Keratinocyte (primary cell): ENCODE measurements around the gene TMEM253. TPM values are rescaled to one million over a fixed set of nuclear protein-coding genes. Genes with fewer than 3 reads are reported as not detected.

ENCODE experiments used
- DNase-seq: peaks from one replicate; pipeline ENCODE4 v3.0.0-alpha.2; 2011; ENCODE audit warnings: low read depth, missing footprints, low spot score
- FAIRE-seq: peaks from 2 replicates; lab custom pipeline; 2011; peaks lifted over from hg19 to GRCh38; lab: Jason Lieb, UNC
- H2AFZ ChIP-seq: 2 replicates; pipeline ENCODE4 v1.6.0; 2012; ENCODE audit warnings: low read length, control low read depth, inconsistent platforms; ENCODE audit not compliant: control insufficient read depth
- H3K27ac ChIP-seq: 2 replicates; pipeline ENCODE4 v1.5.1; 2011; ENCODE audit warnings: low read length; ENCODE audit not compliant: control insufficient read depth, insufficient read depth
- H3K27me3 ChIP-seq: 3 replicates; pipeline ENCODE4 v1.6.0; 2011; ENCODE audit warnings: low read length; ENCODE audit not compliant: control insufficient read depth, insufficient read depth; ENCODE audit errors: extremely low read depth
- H3K36me3 ChIP-seq, 2 experiments: 2 replicates in 1 of 2; 3 replicates in 1 of 2; pipeline ENCODE4 v1.5.1; 2011; ENCODE audit warnings: low read length in 2 of 2, mild to moderate bottlenecking in 1 of 2; ENCODE audit not compliant: control insufficient read depth in 2 of 2, insufficient read depth in 2 of 2; ENCODE audit errors: extremely low read depth in 1 of 2
- H3K4me1 ChIP-seq: 3 replicates; pipeline ENCODE4 v1.5.1; 2011; ENCODE audit warnings: low read length; ENCODE audit not compliant: control insufficient read depth, insufficient read depth; ENCODE audit errors: extremely low read depth
- H3K4me2 ChIP-seq: 3 replicates; pipeline ENCODE4 v1.6.0; 2011; ENCODE audit warnings: low read depth, low read length; ENCODE audit not compliant: control insufficient read depth, insufficient read depth; ENCODE audit errors: extremely low read depth
- H3K4me3 ChIP-seq, 3 experiments: fragments of 200-600 bp in 1 of 3; sonication (generic) in 1 of 3; 2 replicates in 2 of 3; 3 replicates in 1 of 3; pipeline ENCODE4 v1.5.1; 2011 to 2016; ENCODE audit warnings: low read length in 3 of 3, mild to moderate bottlenecking in 3 of 3, control low read depth in 2 of 3, inconsistent platforms in 1 of 3, low read depth in 1 of 3, mixed read lengths in 1 of 3, mixed run types in 1 of 3, moderate library complexity in 1 of 3; ENCODE audit not compliant: control insufficient read depth in 2 of 3, insufficient read depth in 2 of 3; ENCODE audit errors: extremely low read depth in 1 of 3
- H3K79me2 ChIP-seq: 2 replicates; pipeline ENCODE4 v1.6.0; 2012; ENCODE audit warnings: low read length; ENCODE audit not compliant: control insufficient read depth, insufficient read depth
- H3K9ac ChIP-seq: 3 replicates; pipeline ENCODE4 v1.6.0; 2011; ENCODE audit warnings: low read length; ENCODE audit not compliant: control insufficient read depth, insufficient read depth; ENCODE audit errors: extremely low read depth
- H3K9me1 ChIP-seq: 3 replicates; pipeline ENCODE4 v1.6.0; 2011; ENCODE audit warnings: low read length; ENCODE audit not compliant: control insufficient read depth, insufficient read depth; ENCODE audit errors: extremely low read depth
- H3K9me3 ChIP-seq: 2 replicates; pipeline ENCODE4 v1.5.1; 2012; ENCODE audit warnings: low read depth, low read length; ENCODE audit not compliant: control insufficient read depth
- H4K20me1 ChIP-seq: 3 replicates; pipeline ENCODE4 v1.6.0; 2011; ENCODE audit warnings: low read length; ENCODE audit not compliant: control insufficient read depth, insufficient read depth; ENCODE audit errors: extremely low read depth
- EZH2 ChIP-seq: IDR thresholded peaks from one replicate; pipeline ENCODE4 v1.6.1; 2012; ENCODE audit warnings: inconsistent platforms, mild to moderate bottlenecking, low read length, moderate library complexity
- dilution Hi-C: fragments of 300-500 bp; cut with MboI; formaldehyde crosslinking; loops from one replicate; pipeline ENCODE4 v1.7.0; 2020; ENCODE audit warnings: low sequenced_read_pairs; ENCODE audit not compliant: extremely low pct_ligation_motif_present
- polyA plus RNA-seq, 5 experiments: library from polyadenylated mRNA; depleted of rRNA in 3 of 5; stranded (reverse) in 3 of 5; stranded (forward) in 1 of 5; unstranded in 1 of 5; fragments of >200 nt; gene quantifications; 1 replicate in 1 of 5; 2 replicates in 3 of 5; 3 replicates in 1 of 5; pipeline versions ENCODE4 v1.2.1 to v1.2.3, GENCODE V29; 2011 to 2012; ENCODE audit warnings: missing spikeins in 2 of 5, low read depth in 1 of 5, low replicate concordance in 1 of 5
- TF ChIP-seq, protein P1 (sequence below), 3 experiments: IDR thresholded peaks in 1 of 3; conservative IDR thresholded peaks in 1 of 3; optimal IDR thresholded peaks in 1 of 3; 2 replicates in 2 of 3; 3 replicates in 1 of 3; pipeline versions ENCODE3 to v1.5.1; 2011; ENCODE audit warnings: low read length in 3 of 3, mild to moderate bottlenecking in 3 of 3, moderate library complexity in 2 of 3, control low read depth in 1 of 3, inconsistent platforms in 1 of 3; ENCODE audit not compliant: insufficient read depth in 2 of 3; ENCODE audit errors: extremely low read depth in 1 of 3

Gene TMEM253
- polyA plus RNA-seq, 1 donor (not counting 4 experiments of a cell fraction or from before 2014, with no cell fraction given) = 1.1 TPM

DNA sequence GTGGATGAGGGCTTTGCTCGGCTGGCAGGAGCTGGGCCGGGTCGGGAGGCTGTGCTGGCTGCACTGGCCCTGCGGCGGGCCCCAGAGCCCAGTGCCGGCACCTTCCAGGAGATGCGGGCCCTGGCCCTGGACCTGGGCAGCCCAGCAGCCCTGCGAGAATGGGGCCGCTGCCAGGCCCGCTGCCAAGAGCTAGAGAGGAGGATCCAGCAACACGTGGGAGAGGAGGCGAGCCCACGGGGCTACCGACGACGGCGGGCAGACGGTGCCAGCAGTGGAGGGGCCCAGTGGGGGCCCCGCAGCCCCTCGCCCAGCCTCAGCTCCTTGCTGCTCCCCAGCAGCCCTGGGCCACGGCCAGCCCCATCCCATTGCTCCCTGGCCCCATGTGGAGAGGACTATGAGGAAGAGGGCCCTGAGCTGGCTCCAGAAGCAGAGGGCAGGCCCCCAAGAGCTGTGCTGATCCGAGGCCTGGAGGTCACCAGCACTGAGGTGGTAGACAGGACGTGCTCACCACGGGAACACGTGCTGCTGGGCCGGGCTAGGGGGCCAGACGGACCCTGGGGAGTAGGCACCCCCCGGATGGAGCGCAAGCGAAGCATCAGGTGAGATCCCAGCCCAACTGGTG, 19.2 kb upstream of the TMEM253 start:
- Histone ChIP-seq H3K79me2 (no peaks in the 10 kb centered on the region), H3K27ac (no peak overlapping the region), H3K4me2 (no peak overlapping the region), H2AFZ (no peak overlapping the region), H3K4me1 (peaks cover 17% of the 10 kb centered on the region), H3K4me3 (no peak overlapping the region), H3K9ac (no peak overlapping the region), H3K9me1 (peaks cover 3% of the 10 kb centered on the region), H3K9me3 (no peaks in the 10 kb centered on the region), H3K36me3 (peaks cover 0 to 13% of the 10 kb centered on the region in 2 experiments), H4K20me1 (no peaks in the 10 kb centered on the region), H3K27me3 (no peaks in the 10 kb centered on the region)
- DNase-seq (no peak), FAIRE-seq (no peak)
- dilution Hi-C loops = no loop called here
- TF ChIP-seq, protein P1, sequence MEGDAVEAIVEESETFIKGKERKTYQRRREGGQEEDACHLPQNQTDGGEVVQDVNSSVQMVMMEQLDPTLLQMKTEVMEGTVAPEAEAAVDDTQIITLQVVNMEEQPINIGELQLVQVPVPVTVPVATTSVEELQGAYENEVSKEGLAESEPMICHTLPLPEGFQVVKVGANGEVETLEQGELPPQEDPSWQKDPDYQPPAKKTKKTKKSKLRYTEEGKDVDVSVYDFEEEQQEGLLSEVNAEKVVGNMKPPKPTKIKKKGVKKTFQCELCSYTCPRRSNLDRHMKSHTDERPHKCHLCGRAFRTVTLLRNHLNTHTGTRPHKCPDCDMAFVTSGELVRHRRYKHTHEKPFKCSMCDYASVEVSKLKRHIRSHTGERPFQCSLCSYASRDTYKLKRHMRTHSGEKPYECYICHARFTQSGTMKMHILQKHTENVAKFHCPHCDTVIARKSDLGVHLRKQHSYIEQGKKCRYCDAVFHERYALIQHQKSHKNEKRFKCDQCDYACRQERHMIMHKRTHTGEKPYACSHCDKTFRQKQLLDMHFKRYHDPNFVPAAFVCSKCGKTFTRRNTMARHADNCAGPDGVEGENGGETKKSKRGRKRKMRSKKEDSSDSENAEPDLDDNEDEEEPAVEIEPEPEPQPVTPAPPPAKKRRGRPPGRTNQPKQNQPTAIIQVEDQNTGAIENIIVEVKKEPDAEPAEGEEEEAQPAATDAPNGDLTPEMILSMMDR (optimal IDR thresholded peaks at IDR 0.05 in 1 of 3, IDR thresholded peaks at IDR 0.05 in 1 of 3, conservative IDR thresholded peaks at IDR 0.05 in 1 of 3; ENCODE audit: extremely low read depth in 1 of 3, insufficient read depth in 2 of 3, low read length in 3 of 3) = no peak

DNA sequence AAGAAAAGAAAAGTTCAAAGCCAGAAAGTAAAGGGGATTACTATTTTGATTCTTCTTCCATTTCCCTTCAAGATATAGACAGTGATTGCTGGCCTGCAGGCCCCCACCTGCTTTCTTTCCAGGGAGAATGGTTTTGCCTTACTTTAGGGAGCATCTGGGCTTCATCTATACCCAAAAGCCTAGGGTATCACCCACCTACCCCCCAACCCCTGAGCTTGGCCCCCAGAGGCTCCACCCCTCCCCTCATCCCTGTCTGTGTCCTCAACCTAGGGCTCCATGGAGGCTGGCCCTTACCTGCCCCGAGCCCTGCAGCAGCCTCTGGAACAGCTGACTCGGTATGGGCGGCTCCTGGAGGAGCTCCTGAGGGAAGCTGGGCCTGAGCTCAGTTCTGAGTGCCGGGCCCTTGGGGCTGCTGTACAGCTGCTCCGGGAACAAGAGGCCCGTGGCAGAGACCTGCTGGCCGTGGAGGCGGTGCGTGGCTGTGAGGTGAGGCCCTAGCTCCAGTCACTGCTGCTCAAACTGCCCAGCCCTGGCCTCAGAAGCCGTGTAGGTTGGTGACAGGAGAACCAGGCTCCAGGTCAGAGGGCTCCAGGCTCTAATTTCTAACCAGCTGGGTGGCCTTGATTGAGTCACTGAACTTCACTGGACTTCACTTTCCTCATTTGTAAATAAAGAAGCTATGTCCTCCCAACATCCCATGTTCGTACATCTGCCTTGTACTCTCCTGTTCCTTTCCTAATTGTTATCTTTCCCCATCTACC, 17.1 kb upstream of the TMEM253 start:
- H3K9me1 ChIP-seq = peaks cover 3% of the 10 kb centered on the region
- DNase-seq (no peak), FAIRE-seq (no peak)
- dilution Hi-C loops = no loop called here
- no peaks in the 10 kb centered on the region for H3K27me3 ChIP-seq
- peaks cover 17% of the 10 kb centered on the region for H3K4me1 ChIP-seq
- H3K9me3 ChIP-seq = no peaks in the 10 kb centered on the region
- H2AFZ ChIP-seq = no peak overlapping the region
- peaks cover 1 to 12% of the 10 kb centered on the region in 2 experiments for H3K36me3 ChIP-seq
- H3K27ac ChIP-seq = no peak overlapping the region
- no peak overlapping the region for H3K4me3 ChIP-seq
- H4K20me1 ChIP-seq = no peaks in the 10 kb centered on the region
- H3K79me2 ChIP-seq = no peaks in the 10 kb centered on the region
- TF ChIP-seq, protein P1 (optimal IDR thresholded peaks at IDR 0.05 in 1 of 3, IDR thresholded peaks at IDR 0.05 in 1 of 3, conservative IDR thresholded peaks at IDR 0.05 in 1 of 3; ENCODE audit: extremely low read depth in 1 of 3, insufficient read depth in 2 of 3, low read length in 3 of 3) = no peak
- no peak for TF ChIP-seq EZH2
- no peak overlapping the region for H3K9ac ChIP-seq
- H3K4me2 ChIP-seq = no peak overlapping the region
